Activated CD4-positive, alpha-beta T cell treated with anti-CD3 and anti-CD28 coated beads, Interleukin-2, amount 50 U/mL, for 24 hours (primary cell): Measurements from ENCODE around the gene GPC2.
A peak's percentile ranks its signal among the peaks of the same experiment; 100 is the strongest.
"Not testable (repeated sequence)": the region's sequence is repeated elsewhere in the genome, so short reads cannot be mapped to it uniquely, and the experiment has no call there.

ENCODE experiments used
- DNase-seq, 2 donors: peaks; one replicate each; pipeline ENCODE4 v3.0.0-alpha.2; 2020; ENCODE audit warnings: low read depth in 1 of 2, low spot score in 1 of 2

Gene GPC2

DNA sequence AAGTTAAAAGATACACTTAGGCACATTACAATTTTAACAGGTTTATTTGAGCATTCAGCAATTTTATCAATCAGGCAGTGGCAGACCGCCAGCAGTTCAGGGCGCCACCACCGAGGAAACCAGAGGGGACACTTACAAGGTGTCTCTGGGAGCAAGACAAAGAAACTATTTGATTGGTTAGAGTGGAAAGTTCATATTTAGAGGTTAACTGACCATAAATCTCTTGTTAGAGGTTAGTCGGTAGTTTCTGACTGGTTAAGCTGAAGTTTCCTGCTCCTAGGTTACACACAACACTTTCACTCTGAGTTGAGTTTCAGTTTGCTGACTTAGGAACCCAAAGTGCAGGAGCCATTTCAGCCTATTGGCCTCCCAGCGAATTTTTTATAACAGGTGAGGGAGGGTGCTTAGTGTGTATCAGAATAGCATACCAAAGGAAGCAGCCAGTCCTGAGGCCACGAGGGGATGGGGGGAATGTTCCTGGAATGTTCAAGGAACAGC, 31.8 kb upstream of the GPC2 start:
- DNase-seq: peak in 1 of 2 donors; percentile 43

DNA sequence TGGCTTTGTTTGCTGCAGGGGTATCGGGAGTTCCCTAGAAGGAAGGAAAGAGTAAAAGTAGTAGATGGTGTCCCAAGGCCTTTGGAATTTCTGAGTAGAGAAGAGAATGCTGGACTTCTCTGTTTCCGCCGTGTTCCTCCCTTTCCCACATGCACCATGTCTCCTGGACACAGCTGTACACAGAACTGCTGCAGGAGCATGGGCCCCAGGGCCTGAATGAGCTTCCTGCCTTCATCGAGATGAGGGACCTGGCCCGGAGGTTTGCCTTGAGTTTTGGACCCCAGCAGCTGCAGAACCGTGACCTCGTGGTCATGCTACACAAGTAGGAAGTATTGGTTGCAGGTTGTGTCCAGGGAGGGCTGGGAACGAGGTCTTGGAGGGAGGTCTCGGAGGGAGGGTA, 27.3 kb upstream of the GPC2 start:
- no peak for DNase-seq

DNA sequence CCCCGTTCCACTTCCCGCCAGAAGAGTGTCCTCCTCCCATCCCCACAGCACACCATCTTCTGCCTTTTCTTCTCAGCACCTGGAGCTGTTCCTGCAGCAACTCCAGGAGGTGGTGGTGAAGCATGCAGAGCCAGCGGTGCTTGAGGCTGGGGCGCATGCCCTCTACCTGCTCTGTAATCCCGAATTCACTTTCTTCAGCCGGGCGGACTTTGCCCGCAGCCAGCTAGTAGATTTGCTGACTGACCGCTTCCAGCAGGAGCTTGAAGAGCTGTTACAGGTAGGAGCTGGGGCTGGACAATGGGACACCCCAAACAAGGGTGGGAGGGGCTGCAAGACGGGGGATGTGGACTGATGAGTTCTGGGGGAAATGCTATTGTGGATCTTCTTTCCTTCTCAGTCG, 23.5 kb upstream of the GPC2 start:
- DNase-seq: no peak

DNA sequence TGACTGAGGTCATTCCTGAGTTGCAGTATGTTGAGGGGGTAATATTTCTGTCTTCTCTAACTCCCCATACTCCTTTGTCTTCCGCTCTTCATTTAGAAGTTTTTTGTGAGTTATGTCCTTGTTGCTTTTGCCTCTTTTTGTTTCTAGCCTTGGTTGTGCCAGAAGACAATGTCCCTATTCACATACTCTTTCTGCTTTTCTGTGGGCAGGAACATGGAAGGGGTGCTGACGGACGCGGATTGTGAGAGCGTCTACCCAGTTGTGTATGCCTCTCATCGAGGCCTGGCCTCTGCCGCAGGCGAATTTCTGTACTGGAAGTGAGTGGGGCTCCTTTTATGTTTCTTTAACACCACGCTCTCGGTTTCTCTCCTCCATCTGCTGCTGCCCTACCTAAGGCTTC, 21.1 kb upstream of the GPC2 start:
- no peak for DNase-seq

DNA sequence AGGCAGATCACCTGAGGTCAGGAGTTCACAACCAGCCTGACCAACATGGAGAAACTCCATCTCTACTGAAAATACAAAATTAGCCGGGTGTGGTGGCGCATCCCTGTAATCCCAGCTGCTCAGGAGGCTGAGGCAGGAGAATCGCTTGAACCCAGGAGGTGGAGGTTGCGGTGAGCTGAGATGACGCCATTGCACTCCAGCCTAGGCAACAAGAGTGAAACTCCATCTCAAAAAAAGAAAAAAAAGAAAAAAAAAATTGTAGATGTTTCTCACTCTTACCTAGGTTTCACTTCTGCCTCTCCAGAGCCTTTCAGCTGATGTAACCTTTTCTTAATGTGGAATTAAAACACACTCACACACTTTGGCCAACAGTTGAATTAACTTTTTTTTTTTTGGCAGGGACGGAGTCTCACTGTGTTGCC, 18.7 kb upstream of the GPC2 start:
- not testable (repeated sequence) for DNase-seq

DNA sequence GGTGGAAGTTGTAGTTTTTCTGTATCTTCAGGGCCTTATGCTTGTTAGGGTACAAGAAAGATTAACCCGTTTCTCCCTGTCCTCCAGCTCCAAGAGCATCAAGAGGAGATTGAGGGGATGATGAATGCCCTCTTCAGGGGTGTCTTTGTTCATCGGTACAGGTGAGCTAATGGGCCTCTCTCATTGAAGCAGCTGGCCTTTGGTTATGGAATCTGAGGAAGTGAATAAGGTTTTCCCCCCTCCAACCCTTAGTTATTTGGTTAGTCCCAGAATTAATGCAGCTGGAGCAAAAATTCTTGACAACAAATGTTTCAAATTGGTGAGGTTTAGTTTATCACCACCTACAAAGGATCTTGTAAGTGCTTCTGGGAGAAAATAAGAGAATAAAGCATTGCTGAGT, 18.0 kb upstream of the GPC2 start:
- DNase-seq: no peak

DNA sequence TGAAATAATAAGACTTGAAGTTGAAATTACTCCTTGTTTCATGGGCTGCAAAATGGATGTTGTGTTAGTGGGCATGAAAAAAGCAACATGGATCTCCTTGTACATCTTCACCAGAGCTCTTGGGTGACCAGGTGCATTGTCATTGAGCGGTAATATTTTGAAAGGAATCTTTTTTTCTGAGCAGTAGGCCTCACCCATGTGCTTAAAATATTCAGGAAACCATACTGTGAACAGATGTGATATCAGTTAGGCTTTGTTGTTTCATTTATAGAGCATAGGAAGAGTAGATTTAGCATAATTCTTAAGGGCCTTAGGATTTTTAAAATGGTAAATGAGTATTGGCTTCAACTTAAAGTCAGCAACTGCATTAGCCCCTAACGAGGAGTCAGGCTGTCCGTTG, 15.8 kb upstream of the GPC2 start:
- no peak for DNase-seq

DNA sequence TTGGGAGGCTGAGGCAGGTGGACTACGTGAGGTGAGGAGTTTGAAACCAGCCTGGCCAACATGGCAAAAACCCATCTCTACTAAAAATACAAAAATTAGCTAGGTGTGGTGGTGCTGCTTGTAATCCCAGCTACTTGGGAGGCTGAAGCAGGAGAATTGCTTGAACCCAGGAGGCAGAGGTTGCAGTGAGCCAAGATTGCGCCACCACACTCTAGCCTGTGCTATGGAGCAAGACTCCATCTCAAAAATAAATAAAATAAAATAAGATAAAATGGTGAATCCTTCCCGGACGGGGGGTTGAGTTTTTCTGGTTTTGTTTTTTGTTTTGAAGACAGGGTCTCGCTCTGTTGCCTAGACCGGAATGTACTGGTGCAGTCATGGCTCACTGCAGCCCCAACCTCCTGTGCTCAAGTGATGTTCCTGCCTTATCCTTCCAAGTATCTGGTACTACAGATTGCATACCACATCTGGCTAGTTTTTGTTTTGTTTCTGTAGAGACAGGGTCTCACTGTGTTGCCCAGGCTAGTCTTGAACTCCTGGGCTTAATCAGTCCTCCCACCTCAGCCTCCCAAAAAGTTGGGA, 15.2 kb upstream of the GPC2 start:
- not testable (repeated sequence) for DNase-seq

DNA sequence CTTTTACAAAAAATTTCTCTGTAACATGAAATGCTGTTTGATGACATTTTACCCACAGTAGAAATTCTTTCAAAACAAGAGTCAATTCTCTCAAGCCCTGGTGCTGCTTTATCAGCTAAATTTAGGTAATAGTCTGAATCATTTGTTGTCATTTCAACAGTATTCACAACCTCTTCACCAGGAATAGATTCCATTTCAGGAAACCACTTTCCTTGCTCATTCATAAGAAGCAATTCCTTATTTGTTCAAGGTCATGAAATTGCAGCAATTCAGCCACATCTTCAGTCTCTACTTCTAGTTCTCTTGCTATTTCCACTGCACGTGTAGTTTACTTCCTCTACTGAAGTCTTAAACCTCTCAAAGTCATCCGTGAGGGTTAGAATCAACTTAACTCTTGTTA, 14.6 kb upstream of the GPC2 start:
- no peak for DNase-seq

DNA sequence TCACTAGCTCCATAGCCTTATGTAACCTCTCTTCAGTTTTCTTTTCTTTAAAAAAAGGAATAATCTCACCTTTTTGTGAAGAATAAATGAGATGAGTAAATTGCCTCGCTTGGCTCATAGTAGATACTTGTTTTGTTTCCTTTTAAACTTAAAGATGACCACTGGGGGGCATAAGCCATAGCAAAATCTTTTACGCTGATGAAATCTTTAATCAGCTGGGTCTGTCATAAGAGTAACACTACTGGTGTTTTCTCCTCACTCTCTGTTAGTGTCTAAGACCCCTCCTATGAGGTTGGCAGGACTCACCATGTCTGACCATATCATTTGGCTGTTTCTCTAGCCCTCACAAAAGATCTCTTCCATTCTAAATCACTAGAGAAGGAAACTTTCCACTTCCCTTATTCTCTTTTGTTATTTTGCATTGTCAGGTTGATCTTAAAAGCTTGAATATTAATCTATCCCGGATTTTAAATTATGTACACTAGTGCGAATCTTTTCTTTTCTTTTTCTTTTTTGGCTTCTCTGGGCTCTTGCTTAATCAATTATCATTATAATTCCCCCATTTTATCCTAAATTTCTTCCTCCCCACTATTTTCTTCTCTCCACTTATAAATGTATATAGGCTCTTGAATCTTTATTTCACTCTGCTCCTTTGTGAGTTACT, 13.0 kb upstream of the GPC2 start:
- DNase-seq: no peak

DNA sequence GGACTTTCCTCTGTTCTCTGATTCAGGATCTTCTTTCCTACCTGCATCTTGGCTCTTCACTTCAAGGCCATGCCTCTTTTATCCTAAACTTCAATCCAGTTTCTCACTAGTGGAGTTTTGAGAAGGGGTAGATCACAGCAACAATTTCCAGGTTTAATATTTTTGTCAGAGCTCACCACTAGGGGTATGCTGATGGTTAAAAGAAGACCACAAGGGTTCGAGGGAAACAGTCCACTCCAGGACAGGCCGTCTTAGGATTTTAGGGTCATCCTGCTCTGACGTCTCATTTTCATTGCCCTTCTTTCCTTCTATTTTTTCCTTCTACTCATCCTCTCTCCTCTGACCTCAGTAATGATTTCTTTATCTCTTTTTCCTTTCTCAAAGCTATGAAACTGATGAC, 11.9 kb upstream of the GPC2 start:
- no peak for DNase-seq

DNA sequence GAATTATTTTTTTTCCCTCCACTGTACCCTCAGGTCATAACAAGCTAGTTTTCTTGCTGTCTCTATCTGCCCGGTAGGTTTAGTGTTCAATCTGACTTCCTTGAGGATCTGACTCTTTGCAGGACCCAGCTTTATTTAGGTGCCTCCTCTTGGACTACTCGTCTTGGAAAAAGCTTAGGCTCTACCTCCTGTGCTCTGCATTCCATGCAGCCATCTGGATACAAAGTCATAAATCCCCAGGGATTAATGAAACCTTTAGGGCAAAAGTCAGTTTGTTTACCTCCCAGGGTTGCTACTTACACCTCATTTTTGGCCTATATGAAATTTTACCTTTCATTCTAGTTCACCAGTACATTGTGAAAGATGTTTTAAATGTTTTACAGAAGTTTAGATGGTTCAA, 8.5 kb upstream of the GPC2 start:
- DNase-seq: no peak

DNA sequence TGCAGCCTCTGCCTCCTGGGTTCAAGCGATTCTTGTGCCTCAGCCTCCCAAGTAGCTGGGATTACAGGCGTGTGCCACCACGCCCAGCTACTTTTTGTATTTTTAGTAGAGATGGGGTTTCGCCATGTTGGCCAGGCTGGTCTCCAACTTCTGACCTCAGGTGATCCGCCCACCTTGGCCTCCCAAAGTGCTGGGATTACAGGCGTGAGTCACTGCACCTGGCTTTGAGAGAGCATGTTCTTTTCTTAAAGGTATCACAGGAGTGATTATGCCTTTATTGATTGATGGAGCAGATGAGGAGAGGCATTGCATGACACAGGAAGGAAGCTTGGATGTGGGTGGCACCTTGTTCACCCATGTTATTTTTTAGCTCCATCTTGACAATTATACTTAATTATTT, 5.9 kb upstream of the GPC2 start:
- not testable (repeated sequence) for DNase-seq

DNA sequence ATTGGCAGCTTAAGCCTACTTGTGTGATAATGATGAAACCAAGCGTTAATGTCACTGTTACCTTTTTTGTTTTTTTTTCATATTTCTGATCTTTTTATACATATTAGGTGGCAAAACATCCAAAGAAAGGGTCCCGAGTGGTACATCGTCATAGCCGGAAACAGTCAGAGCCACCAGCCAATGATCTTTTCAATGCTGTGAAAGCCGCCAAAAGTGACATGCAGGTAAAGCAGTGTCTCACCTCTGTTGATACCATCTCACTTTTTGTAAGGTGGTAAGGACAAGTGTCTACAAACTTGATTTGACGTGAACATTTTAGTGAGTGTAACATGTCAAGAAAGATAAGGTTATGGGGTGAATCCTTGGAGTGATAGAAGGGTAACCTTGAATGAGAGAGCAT, 5.4 kb upstream of the GPC2 start:
- not testable (repeated sequence) for DNase-seq

DNA sequence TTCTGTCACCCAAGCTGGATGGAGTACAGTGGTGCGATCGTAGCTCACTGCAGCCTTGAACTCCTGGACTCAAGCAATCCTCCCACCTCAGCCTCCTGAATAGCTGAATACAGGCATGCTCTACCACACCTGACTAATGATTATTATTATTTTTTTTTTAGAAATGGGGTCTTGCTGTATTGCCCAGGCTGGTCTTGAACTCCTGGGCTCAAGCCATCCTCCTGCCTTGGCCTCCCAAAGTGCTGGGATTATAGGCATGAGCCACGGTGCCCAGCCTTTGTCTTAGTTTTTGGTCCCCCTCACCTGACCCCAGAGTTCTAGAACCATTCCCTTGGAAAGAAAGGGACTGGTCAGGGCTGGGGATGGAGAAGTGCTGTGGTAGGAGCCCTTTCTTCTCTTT, 2.9 kb upstream of the GPC2 start:
- not testable (repeated sequence) for DNase-seq

DNA sequence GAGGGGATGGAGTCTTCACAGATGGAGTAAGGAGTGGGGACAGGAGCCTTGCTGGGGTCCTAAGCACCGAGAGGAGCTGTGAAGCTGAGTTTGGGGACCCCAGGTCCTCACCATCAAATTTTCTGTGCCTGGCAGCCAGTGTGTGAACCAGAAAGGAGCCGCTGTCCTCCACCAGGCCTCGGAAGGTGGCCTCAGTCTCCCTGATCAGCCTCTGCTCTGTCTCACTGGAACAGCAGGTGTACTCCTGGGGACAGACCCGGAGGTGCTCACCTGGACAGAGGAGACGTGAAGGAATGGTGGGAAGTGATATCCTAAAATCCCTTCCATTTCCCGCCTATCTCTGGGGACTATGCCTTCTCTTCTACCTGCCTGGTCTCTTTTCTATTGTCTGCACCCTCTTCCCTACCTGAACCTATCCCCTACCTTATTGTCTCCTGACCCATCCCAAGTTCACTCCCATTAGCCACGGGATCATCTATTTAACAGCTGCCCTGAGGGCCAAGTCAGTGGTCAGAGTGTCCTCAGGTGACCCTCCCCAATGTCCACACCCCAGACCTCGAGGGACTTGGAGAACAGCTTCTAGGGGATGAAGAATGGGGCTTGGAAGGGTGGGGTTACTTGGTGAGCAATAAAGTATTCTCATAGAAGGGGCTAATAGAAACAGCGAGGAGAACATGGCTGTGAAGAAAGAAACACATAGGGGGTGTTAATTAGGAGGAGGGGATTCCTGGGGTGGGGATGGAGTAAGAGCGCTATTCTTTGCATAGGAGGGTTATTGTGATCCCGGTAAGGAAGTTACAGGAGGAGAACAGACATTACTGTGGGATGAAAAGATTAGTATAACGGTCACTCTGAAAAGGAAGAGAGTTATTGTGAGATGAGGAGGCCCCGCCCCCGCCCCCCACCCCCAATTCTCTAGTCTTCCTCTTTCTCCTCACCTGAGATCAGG, 811 bp downstream of the GPC2 start:
- no peak for DNase-seq

DNA sequence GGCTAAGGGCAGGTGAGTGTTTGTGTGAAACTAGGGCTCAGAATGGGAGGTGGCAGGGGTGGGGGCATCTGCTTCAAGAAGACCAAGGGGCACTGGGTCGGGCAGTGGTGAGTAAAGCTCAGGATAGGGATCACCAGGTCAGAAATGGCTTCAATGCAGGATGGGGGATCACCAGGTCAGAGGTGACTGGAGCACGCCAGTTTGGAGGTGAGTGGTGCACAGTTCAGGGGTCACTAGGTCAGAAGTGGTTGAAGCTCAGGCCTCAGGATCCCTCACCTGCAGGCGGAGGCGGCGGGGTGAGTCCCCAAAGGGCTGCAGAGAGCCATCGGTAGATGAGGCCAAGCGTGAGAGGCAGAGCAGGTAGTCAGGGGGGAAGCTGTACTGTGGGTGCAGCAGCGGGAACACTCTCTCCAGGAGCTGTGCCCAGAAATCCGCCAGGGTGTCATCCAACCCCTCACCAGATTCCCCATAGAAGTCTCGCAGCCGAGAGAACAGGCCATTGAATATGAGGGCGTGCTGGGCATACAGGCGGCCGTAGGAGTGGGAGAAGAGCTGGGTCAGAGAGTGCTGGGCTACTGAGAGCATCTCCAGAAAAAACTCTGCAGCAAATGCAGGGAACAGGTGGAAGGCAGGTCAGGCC, 1.8 kb downstream of the GPC2 start:
- no peak for DNase-seq

DNA sequence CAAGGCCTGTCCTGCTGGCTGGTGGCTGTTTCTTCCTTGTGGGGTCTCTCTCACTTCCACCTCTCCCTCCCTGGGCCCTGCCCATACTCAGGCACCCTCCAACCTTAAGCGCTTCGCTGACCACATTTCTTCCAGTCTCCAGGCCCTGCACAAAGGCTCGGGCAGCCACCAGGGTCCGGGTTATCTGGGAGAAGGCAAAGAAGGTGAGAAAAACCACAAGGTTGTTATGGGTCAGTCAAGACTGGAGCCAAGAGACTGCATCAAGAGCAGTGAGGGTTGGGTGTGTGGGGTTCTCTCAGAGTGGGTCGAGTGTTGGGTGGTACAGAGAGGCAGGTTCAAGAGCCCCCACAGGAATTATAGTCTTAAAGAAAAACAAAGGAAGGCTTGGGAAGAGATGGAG, 2.6 kb downstream of the GPC2 start:
- no peak for DNase-seq

DNA sequence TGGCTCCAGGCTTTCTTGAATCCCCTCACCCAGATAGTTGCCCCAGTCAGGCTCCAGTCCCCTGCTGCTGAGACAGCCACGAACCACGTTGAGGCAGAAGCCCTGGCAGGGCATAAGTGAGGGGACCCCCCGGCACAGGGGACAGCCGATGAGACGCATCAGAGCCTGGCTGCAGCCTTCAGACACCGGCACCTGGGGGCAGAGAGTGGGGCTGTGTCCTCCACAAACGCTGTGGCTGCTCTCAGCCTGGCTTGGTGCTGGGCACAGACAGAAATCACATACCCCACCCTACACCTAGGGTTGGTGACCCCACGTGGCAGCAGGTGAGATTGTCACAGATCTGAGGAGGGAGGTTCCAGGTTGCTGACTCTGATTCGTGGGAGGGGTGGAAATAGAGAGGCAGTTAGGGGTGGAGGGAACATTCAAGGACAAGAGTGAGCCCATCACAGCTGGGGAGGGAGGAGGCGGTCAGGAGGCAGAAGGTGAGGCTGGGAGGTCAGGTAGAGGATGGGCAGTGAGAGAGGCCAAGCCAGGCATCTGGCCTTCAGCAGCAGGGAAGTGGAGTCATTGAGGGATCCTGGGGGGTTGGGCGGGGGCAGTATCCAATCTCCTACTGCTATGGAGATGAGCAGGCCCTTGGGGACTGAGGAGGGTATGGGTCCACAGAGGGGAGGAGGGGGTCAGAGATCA, 3.2 kb downstream of the GPC2 start:
- no peak for DNase-seq

DNA sequence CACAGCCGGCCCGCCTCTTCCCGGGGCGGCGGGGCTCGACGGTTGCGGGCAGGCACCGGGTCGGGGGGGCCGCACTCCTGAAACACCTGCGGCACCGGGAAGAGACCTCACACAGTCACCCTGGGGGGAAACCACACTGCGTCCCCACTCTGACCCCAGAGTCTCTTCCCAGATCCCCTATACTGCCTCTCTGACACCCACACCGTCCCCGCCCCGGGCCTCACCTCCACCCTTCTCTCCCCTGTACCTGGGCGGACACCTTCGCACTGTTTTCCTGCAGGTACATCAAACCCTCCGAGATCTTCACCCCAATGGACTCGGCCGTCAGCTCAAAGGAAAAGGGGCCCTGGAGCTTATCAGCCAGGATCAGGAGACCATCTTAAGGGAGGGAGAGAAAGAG, 5.3 kb downstream of the GPC2 start:
- DNase-seq: no peak

DNA sequence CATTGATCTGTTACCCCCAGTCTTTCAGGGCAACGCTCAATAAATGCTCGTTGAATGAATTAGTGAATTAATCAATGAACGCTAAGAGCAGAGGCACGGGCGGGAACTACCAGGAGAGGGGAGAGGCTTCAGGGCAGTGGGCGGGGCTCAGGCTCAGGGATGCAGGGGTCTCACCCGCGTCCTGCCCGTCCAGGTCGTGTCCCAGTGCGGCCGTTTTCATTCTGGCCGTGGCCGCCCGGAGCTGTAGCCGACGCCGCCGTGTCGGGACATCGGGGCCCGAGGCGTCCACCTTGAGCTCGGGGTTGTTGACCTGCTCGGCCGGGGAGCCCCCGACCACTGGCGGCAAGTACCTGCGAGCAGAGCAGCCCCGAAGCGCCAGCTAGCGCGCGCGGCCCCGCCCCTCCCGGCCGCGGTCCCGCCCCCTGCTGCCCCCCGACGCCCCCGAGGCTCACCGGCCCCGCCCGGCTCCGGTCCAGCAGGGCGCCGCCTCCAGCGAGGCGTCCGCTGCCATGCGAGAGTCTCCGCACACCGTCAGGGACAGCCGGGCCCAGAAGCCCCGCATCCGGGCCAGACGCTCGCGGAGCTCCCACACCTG, 6.0 kb downstream of the GPC2 start:
- no peak for DNase-seq
